Loucy (cell line): ENCODE measurements around the gene CDH4.

Source experiments
- H2AFZ ChIP-seq: fragments of 200-600 bp; sonication (generic); 2 replicates; pipeline ENCODE4 v1.6.0; 2016; ENCODE audit warnings: antibody characterized with exemption, mild to moderate bottlenecking, low read length, moderate library complexity
- H3F3A ChIP-seq: fragments of 200-600 bp; 2 replicates; pipeline ENCODE4 v1.6.0; 2016; ENCODE audit warnings: antibody characterized with exemption, low read depth, mild to moderate bottlenecking
- H3K27me3 ChIP-seq: fragments of 200-600 bp; sonication (generic); 2 replicates; pipeline ENCODE4 v1.6.1; 2014; ENCODE audit warnings: low read length, mild to moderate bottlenecking; ENCODE audit not compliant: insufficient read depth, poor library complexity, severe bottlenecking
- H3K36me3 ChIP-seq: fragments of 200-600 bp; sonication (generic); 2 replicates; pipeline ENCODE4 v1.6.1; 2016; ENCODE audit warnings: low read length; ENCODE audit not compliant: insufficient read depth
- H3K4me1 ChIP-seq: fragments of 200-600 bp; sonication (generic); 2 replicates; pipeline ENCODE4 v1.5.1; 2014; ENCODE audit warnings: low read length, mild to moderate bottlenecking; ENCODE audit not compliant: insufficient read depth, poor library complexity, severe bottlenecking
- H3K4me2 ChIP-seq: fragments of 200-600 bp; sonication (generic); 2 replicates; pipeline ENCODE4 v1.6.0; 2014; ENCODE audit warnings: antibody characterized with exemption, low read length, low read depth, mild to moderate bottlenecking; ENCODE audit not compliant: poor library complexity, severe bottlenecking
- H3K4me3 ChIP-seq: fragments of 200-600 bp; sonication (generic); 2 replicates; pipeline ENCODE4 v1.5.1; 2014; ENCODE audit warnings: low read length, mild to moderate bottlenecking, mixed read lengths; ENCODE audit not compliant: poor library complexity, severe bottlenecking
- H3K79me2 ChIP-seq: fragments of 200-600 bp; sonication (generic); 2 replicates; pipeline ENCODE4 v1.6.1; 2014; ENCODE audit warnings: low read length; ENCODE audit not compliant: insufficient read depth
- H3K9ac ChIP-seq: fragments of 200-600 bp; sonication (generic); 2 replicates; pipeline ENCODE4 v1.6.0; 2014; ENCODE audit warnings: mild to moderate bottlenecking, low read depth, low read length, moderate library complexity; ENCODE audit not compliant: poor library complexity, severe bottlenecking
- H3K9me2 ChIP-seq: fragments of 200-600 bp; sonication (generic); replicated peaks from 2 replicates; pipeline ENCODE4 v1.6.1; 2016; ENCODE audit warnings: low read depth, low read length, mixed read lengths
- H3K9me3 ChIP-seq: fragments of 200-600 bp; sonication (generic); 2 replicates; pipeline ENCODE4 v1.6.1; 2014; ENCODE audit warnings: mild to moderate bottlenecking, antibody characterized with exemption, low read length, low read depth; ENCODE audit not compliant: insufficient read depth
- H4K20me1 ChIP-seq: fragments of 200-600 bp; sonication (generic); 2 replicates; pipeline ENCODE4 v1.6.0; 2014; ENCODE audit warnings: antibody characterized with exemption, low read length, mild to moderate bottlenecking; ENCODE audit not compliant: insufficient read depth, poor library complexity, severe bottlenecking
- EZH2phosphoT487 ChIP-seq: fragments of 200-600 bp; IDR thresholded peaks from 2 replicates; pipeline ENCODE4 v1.6.1; 2018; ENCODE audit warnings: antibody characterized with exemption, mild to moderate bottlenecking, moderate library complexity, borderline replicate concordance
- TF ChIP-seq, protein P1 (sequence below): fragments of 200-600 bp; sonication (generic); conservative IDR thresholded peaks from 2 replicates; pipeline ENCODE4 v1.5.1; 2014; ENCODE audit warnings: mild to moderate bottlenecking, antibody characterized with exemption, low read length

The CDH4 gene

DNA sequence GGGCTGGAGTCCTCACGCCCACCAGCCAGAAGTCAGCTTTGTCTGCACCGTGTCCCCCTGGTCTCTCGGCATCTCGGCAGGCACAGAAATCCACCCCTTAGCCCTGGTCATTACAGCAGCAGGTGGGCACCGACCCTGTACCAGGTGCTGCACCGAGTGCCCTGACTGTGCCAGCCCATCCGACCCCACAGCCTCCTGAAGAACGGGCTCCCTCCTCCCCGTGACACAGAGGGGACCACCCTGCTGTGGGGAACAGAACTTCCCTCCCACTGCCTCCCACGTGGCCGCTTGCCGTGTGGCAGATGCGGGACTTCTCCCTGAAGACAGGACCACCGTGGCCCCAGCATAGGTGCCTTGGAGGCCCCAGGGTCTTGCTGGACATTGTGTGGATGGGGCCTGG, 652.4 kb downstream of the CDH4 start:
- no peaks in the 10 kb centered on the region for H3K36me3 ChIP-seq
- no peak overlapping the region for H3K4me3 ChIP-seq
- H2AFZ ChIP-seq: no peak overlapping the region
- no peaks in the 10 kb centered on the region for H3K27me3 ChIP-seq
- peaks cover 10% of the 10 kb centered on the region for H3K4me1 ChIP-seq
- no peaks in the 10 kb centered on the region for H3K9me2 ChIP-seq
- no peaks in the 10 kb centered on the region for H3K79me2 ChIP-seq
- TF ChIP-seq, protein P1, sequence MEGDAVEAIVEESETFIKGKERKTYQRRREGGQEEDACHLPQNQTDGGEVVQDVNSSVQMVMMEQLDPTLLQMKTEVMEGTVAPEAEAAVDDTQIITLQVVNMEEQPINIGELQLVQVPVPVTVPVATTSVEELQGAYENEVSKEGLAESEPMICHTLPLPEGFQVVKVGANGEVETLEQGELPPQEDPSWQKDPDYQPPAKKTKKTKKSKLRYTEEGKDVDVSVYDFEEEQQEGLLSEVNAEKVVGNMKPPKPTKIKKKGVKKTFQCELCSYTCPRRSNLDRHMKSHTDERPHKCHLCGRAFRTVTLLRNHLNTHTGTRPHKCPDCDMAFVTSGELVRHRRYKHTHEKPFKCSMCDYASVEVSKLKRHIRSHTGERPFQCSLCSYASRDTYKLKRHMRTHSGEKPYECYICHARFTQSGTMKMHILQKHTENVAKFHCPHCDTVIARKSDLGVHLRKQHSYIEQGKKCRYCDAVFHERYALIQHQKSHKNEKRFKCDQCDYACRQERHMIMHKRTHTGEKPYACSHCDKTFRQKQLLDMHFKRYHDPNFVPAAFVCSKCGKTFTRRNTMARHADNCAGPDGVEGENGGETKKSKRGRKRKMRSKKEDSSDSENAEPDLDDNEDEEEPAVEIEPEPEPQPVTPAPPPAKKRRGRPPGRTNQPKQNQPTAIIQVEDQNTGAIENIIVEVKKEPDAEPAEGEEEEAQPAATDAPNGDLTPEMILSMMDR: no peak
- TF ChIP-seq EZH2phosphoT487: no peak
- no peak overlapping the region for H3K4me2 ChIP-seq
- no peaks in the 10 kb centered on the region for H3F3A ChIP-seq
- H4K20me1 ChIP-seq: no peaks in the 10 kb centered on the region
- H3K9ac ChIP-seq: no peak overlapping the region
- no peaks in the 10 kb centered on the region for H3K9me3 ChIP-seq

DNA sequence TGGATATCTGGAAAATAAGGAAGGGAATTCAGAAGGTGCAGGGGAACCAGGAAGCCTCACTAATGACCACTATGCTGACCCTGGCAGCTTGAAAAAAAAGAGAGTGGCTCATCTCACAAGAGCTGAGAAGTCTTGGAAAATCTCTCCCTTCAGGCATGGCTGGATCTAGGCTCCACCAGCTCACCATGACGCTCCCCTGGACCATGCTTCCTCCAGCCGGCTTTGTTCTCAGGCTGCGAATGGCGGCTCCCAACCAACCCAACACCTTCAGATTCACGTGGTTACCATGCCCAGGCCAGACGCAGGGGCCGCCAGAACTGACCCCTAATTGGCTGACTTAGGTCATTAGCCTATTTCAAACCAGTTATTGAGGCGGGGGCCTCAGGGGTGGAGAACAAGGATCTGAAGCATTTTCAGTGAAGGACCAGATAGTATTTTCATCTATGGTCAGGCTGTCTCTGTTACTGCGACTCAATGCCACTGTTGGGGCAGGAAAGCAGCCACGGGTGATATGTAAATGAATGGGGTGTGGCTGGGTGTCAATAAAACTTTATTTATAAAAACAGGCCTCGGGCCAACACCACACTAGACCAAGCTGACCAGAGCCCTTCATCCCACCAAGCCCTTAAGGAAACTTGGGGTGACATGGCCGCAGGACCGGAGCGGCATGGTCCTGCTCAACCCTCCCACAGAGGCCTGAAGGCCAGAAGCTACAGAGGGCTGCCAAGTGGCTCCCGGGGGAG, 653.9 kb downstream of the CDH4 start:
- Histone ChIP-seq H3K27me3 (no peaks in the 10 kb centered on the region), H3K4me2 (no peak overlapping the region), H2AFZ (no peak overlapping the region), H4K20me1 (no peaks in the 10 kb centered on the region), H3K9me2 (no peaks in the 10 kb centered on the region), H3F3A (no peaks in the 10 kb centered on the region), H3K4me3 (no peak overlapping the region), H3K79me2 (no peaks in the 10 kb centered on the region), H3K9ac (no peak overlapping the region), H3K4me1 (peaks cover 10% of the 10 kb centered on the region), H3K9me3 (no peaks in the 10 kb centered on the region), H3K36me3 (peaks cover 8% of the 10 kb centered on the region; the same call in 1 of the 2 replicates)
- TF ChIP-seq EZH2phosphoT487: no peak
- TF ChIP-seq, protein P1: no peak

DNA sequence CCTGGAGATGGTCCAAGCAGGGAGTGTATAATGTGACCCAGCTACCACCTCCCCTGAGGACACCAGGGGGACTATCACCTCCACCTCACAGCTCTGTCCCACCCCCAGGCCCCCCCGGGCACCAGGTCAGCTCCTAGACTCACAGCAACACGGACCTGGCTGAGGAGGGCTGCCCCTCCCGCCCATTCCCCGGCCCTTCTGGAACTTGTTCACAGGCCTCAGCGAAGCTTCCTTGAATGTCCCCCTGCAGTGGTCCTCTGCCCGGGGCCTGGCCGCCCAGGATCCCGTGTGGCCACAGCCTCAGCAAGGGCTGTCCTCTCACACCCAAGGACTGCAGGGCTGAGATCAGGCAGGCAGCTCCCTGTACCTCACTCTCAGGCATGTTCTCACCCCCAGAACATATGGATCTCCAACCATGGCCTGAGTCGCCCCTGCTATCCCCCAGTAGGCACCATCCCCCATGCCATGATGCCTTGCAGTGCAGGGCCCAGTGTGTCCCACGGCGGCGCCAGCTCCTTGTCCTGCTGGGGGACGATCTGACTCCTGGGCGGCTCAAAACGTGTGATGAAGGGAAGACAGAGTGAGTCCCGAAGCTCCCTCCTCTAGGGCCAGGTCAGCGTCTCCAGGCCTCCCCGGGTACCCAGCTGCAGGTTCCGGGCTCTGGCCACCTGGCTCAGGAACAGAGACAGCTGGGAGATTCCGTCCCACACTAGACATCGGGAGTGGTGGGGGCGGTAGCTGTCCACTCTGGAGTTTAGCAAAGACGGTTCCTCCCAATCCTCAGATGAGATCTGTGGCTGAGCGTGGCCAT, 655.2 kb downstream of the CDH4 start:
- H3K36me3 ChIP-seq: peaks cover 12% of the 10 kb centered on the region; the same call in 1 of the 2 replicates
- H3K4me1 ChIP-seq: peaks cover 10% of the 10 kb centered on the region
- H3K4me2 ChIP-seq: no peak overlapping the region
- H4K20me1 ChIP-seq: no peaks in the 10 kb centered on the region
- no peaks in the 10 kb centered on the region for H3K9me2 ChIP-seq
- no peak overlapping the region for H3K9ac ChIP-seq
- no peaks in the 10 kb centered on the region for H3K79me2 ChIP-seq
- TF ChIP-seq, protein P1: no peak
- TF ChIP-seq EZH2phosphoT487: no peak
- H3K9me3 ChIP-seq: no peaks in the 10 kb centered on the region
- H3K4me3 ChIP-seq: no peak overlapping the region
- no peaks in the 10 kb centered on the region for H3K27me3 ChIP-seq
- peaks cover under 1% of the 10 kb centered on the region; the same call in 1 of the 2 replicates for H3F3A ChIP-seq
- no peak overlapping the region for H2AFZ ChIP-seq
